VCaP (cell line): ENCODE data around the gene RXYLT1.
A peak's percentile ranks its signal among the peaks of the same experiment; 100 is the strongest.

Experiments
- H3K27ac ChIP-seq: fragments of 450-650 bp; 2 replicates; pipeline ENCODE4 v1.5.1; 2017
- TF ChIP-seq, protein P1 (sequence below): fragments of 450-650 bp; conservative IDR thresholded peaks from 2 replicates; pipeline ENCODE4 v1.5.1; 2017; ENCODE audit warnings: mild to moderate bottlenecking, moderate library complexity

Gene RXYLT1

DNA sequence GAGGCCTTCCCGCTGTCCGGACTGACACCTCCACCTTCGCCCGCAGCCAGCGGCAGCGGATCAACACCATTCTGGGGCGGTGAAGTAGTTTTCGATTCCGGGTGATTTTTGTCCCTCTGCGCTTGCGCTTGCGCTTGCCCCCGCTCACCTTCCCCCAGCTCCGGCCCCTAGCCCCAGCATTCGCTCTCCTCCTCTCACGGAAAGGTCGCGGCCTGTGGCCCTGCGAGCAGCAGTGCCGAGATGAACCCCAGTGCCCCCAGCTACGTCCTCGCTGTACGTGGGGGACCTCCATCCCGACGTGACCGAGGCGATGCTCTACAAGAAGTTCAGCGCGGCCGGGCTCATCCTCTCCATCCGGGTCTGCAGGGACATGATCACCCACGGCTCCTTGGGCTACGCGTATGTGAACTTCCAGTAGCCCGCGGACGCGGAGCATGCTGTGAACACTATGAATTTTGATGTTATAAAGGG is 42.1 kb downstream of the RXYLT1 start:
- TF ChIP-seq, protein P1, sequence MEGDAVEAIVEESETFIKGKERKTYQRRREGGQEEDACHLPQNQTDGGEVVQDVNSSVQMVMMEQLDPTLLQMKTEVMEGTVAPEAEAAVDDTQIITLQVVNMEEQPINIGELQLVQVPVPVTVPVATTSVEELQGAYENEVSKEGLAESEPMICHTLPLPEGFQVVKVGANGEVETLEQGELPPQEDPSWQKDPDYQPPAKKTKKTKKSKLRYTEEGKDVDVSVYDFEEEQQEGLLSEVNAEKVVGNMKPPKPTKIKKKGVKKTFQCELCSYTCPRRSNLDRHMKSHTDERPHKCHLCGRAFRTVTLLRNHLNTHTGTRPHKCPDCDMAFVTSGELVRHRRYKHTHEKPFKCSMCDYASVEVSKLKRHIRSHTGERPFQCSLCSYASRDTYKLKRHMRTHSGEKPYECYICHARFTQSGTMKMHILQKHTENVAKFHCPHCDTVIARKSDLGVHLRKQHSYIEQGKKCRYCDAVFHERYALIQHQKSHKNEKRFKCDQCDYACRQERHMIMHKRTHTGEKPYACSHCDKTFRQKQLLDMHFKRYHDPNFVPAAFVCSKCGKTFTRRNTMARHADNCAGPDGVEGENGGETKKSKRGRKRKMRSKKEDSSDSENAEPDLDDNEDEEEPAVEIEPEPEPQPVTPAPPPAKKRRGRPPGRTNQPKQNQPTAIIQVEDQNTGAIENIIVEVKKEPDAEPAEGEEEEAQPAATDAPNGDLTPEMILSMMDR: no peak
- no peak overlapping the region for H3K27ac ChIP-seq

DNA sequence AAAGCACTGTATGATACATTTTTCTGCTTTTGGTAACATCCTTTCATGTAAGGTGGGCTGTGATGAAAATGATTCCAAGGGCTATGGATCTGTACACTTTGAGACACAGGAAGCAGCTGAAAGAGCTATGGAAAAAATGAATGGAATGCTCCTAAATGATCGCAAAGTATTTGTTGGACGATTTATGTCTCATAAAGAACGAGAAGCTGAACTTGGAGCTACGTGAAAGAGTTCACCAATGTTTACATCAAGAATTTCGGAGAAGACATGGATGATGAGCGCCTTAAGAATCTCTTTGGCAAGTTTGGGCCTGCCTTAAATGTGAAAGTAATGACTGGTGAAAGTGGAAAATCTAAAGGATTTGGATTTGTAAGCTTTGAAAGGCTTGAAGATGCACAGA is 42.6 kb downstream of the RXYLT1 start:
- no peak overlapping the region for H3K27ac ChIP-seq
- TF ChIP-seq, protein P1: no peak

DNA sequence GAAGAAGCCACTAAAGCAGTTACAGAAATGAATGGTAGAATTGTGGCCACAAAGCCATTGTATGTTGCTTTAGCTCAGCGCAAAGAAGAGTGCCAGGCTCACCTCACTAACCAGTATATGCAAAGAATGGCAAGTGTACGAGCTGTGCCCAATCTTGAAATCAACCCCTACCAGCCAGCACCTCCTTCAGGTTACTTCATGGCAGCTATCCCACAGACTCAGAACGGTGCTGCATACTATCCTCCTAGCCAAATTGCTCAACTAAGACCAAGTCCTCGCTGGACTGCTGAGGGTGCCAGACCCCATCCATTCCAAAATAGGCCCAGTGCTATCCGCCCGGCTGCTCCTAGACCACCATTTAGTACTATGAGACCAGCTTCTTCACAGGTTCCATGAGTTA is 43.3 kb downstream of the RXYLT1 start:
- no peak overlapping the region for H3K27ac ChIP-seq

DNA sequence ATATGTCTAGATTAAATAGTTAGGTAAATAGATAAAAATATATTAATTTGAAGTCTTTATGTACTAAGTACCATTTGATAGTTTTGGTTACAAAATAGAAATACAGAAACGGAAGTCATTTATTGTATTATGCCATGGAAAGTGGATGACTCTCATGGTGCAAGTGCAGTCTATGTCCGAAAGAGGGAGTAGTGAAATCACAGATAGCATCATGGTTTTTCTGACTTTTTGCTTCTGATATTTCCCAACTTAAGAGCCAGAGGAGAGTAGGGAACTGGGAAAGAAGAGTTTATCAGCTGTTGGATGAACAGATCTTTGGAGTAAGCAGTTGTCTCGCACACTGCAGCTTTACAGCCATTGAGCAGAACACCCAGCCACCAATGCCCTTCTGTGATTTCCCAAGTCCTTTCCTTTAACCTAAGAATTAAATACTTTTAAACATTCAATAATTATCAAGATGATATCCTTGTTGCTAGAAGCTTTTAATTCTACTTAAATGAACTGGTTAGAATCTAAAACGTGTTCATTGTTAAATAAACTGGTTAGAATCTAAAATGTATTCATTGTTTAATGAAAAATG is 46.4 kb downstream of the RXYLT1 start:
- TF ChIP-seq, protein P1: peak; percentile 92
- no peak overlapping the region for H3K27ac ChIP-seq

More for the DNA sequence above, 43.3 kb downstream of the RXYLT1 start:
- TF ChIP-seq, protein P1: no peak

DNA sequence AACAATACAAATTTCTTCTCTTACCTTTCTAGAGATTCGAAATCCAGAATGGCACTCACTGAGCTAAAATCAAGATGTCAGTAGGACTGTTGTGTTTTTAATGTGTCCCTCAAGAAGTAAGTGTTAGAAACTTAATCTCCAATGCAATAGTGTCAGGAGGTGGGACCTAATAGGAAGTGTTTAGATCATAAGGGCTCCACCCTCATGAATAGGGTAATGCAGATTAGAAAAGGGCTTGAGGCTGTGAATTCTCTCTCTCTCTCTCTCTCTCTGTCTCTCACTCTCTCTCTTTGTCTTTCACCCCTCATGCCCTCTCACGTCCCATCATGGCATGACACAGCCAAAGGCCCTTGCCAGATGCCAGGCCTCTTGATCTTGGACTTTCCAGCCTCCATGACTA is 49.2 kb downstream of the RXYLT1 start:
- TF ChIP-seq, protein P1: no peak
- H3K27ac ChIP-seq: no peak overlapping the region

DNA sequence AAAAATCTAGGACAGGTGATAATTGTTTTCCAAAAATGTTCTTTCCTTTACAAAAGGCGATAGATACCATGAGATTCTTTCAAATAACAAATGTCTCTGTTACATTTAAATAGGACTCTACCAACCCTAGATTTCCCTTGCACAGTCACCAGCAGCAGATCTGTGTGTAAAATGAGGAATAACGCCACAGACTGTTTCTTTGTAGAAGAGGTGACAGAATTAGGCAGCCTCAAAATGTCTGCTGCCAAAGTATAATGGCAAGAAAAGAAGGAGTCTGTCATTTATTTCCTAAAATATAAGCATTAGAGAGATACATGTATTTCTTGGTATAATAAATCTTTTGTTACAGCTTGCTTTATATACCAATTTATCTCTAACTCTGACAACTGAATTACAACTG is 56.3 kb downstream of the RXYLT1 start:
- H3K27ac ChIP-seq: no peak overlapping the region
- TF ChIP-seq, protein P1: no peak

DNA sequence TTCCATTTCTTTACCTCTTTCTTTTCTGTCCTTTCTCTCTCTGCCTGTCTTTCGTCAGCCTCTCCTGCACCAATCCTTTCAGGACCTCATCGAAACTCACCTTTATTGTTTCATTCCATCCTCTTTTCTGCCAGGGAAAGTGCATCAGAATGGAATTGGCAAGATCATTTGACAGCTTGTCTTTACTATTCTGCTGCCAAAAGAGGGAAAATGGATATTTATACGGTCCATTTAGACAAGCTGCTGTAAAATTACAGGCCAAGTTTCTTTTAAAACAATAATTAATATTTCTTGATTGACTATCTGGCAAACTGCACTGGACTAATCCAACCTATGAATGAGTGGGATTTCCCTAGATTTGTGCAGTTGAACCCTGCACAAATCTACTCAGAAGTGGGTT is 57.2 kb downstream of the RXYLT1 start:
- no peak overlapping the region for H3K27ac ChIP-seq
- TF ChIP-seq, protein P1: no peak
